ENCODE measurements around the gene TRPM3.

TRPM3 gene

GRCh38 chr9:70607926-70608325 is 513.5 kb downstream of the TRPM3 start:
- no peak for DNase-seq (ENCODE audit: low read depth)

DNA sequence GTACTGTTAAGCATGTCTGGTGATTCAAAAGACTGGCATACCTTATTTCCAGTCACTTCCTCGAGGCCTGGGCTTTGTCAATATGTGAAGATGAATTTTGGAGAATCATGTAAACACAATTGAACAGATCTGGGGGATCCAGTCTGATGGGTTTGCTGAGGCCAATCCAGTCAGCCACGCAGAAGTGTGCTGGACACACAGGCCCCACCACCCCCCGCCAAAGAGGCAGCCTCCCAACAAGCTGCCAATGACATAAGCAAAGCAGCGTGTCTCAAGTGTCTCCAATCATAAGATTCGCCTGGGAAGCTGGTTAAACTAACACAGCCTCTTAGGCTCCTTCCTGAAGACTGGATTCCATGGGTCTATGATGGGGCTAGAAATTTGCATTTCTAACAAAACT is 514.1 kb downstream of the TRPM3 start:
- DNase-seq (ENCODE audit: low read depth), result no peak

DNA sequence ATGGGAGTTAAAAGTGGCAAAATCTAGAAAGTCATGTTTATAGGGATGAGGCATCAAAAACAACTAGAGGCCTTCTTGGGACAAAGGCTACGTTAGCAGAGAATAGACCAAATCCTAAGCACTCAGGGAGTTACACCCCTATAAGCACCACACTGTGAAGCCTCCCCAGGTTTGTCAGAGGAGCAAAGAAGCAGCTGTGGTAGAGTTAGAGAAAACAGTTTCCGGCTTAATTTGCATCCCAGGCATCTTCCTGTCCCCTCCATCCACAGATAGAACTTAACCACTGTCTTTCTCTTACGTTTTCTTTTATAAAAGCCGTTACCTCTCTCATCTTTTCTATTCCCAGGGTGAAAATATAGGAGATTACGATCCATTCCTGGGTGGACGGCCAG is 518.4 kb downstream of the TRPM3 start:
- DNase-seq (ENCODE audit: low read depth), result no peak

GRCh38 chr9:70602321-70603019 is 519.0 kb downstream of the TRPM3 start:
- DNase-seq (ENCODE audit: low read depth), result peak; percentile 88

- peak; percentile 99 for DNase-seq (ENCODE audit: low read depth)
Observed at GRCh38 chr9:70601000-70601951, 520.1 kb downstream of the TRPM3 start.

DNA sequence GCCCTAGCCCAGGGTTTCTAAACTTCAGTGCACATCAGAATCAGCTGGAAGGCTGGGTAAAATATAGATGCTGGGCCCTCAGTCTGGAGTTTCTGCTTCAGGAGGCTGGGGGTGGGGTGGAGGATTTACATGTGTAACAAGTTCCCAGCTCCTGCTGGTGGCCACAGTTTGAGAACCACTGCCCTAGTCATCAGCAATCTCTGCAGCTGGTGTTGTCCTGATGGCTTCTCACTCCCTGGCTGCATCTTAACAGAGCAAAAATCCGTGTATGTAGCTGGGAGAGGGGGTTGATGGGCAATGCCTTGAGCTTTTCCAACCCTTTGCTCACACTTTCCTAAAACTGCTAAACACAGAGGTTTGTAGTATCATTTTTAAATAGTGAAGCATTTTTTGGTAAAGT is 520.9 kb downstream of the TRPM3 start:
- DNase-seq (ENCODE audit: low read depth), result peak; percentile 84

GRCh38 chr9:70597886-70598285 is 523.5 kb downstream of the TRPM3 start:
- DNase-seq (ENCODE audit: low read depth), result no peak

GRCh38 chr9:70595211-70595610 is 526.2 kb downstream of the TRPM3 start:
- no peak for DNase-seq (ENCODE audit: low read depth)

GRCh38 chr9:70594386-70594944 is 527.0 kb downstream of the TRPM3 start:
- DNase-seq (ENCODE audit: low read depth), result peak; percentile 47

GRCh38 chr9:70593241-70593640 is 528.2 kb downstream of the TRPM3 start:
- no peak for DNase-seq (ENCODE audit: low read depth)

DNA sequence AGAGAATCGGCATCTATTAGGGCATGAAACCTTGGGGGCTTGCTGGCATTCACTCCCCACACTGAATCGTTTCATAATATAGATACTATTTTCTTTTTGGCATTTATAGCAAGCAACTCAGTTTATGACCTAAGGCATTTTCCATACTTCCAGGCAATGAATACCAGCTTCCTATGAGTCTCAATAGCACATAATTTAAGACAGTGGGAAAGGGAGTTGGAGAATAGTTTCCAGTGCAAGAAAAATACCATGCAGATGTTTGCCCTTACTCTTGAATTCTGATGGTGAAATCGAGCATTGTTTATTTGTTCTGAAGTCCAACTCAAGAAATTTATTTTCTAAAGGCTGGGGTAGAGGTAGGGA is 531.1 kb downstream of the TRPM3 start:
- peak; percentile 58 for DNase-seq (ENCODE audit: low read depth)

DNA sequence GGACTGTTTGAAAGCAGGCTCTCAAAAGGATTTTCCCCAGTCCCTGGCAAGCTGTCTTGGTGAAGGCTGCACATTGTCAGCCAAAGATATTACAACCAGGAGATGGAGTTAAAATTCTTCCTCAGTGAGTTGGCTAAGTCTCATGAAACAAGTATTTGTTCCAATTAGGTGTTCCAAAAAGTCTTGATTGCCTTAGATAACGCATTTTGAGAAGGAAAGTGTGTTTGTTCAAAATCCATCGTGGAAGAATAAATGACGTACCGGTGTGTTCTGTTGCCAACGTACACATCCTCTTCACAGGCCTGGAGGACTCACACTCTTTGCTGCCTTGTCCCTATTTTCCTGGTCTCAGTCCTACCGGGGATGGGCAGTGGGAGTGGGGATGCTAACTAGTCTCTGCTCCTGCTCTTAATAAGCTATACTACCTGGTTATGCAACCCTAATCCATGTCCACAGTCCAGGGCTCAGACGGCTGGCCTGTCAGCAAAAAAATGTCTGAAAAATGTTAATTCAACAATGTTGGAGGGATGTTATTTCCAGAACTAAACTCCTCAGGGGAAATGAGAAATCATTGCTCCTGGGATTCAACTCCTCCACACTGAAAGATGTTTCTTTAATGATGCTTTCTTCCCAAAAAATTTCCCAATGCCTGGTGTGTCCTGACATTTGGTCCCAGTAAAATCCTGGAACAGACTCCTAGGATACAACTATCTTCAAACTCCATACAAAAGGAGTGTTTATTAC is 531.7 kb downstream of the TRPM3 start:
- peak; percentile 87 for DNase-seq (ENCODE audit: low read depth)

DNA sequence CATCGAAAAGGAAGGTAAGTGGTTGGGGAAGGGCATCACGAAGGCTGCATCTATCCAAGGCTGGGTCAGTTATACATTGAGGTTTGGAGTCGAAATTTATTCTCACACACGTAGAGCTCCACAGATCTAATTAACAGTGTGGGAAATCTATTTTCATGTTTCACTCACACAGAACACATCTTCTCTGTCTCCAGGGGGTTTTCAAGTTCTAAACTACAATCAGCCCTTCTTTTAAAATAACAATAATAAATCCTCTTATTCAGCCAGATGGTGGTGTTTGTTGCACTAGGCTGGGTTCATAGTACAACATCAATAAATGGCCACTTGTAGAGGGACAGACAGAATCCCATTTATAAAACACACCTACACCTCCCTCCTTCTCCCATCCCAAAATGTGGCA is 532.4 kb downstream of the TRPM3 start:
- DNase-seq (ENCODE audit: low read depth), result no peak

DNA sequence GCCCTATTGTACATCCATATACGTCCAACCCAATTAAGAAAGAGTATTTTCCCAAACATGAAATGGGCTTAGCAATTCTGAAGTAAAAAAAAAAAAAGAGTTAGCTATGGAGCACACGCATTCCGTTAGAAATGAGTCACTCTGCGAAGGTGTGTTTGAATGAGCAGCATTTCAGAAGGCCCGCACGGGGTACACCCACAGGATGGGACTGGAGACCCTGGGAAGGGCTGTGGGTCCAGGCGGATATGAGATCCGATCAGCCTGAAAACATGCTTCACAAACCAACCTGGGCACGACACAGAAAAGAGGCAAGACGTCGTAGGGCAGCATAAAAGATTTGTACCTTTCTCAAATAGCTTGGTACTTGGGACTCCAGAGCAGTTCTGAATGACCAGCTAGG is 533.0 kb downstream of the TRPM3 start:
- DNase-seq (ENCODE audit: low read depth), result peak; percentile 52

GRCh38 chr9:70587201-70587600 is 534.2 kb downstream of the TRPM3 start:
- peak; percentile 88 for DNase-seq (ENCODE audit: low read depth)

- DNase-seq (ENCODE audit: low read depth), result no peak
Observed at GRCh38 chr9:70586476-70586875, 534.9 kb downstream of the TRPM3 start.

DNA sequence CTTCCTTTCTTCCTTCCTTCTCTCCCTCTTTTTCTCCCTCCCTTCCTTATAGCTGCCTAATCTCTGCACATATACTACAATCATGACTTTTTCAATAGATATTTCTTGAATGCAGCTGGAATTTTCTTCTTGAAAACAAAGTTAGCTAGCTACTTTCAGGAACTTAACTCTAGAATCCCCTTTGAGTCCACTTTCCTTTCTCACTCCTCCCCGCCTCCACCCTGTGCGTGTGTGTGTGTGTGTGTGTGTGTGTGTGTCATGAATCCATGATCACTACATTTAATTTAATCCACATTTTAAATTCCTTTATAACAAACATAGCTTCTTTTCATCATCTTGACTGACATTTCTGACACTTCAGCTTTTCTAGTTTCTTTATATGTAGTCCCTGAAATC is 539.5 kb downstream of the TRPM3 start:
- no peak for DNase-seq (ENCODE audit: low read depth)

DNA sequence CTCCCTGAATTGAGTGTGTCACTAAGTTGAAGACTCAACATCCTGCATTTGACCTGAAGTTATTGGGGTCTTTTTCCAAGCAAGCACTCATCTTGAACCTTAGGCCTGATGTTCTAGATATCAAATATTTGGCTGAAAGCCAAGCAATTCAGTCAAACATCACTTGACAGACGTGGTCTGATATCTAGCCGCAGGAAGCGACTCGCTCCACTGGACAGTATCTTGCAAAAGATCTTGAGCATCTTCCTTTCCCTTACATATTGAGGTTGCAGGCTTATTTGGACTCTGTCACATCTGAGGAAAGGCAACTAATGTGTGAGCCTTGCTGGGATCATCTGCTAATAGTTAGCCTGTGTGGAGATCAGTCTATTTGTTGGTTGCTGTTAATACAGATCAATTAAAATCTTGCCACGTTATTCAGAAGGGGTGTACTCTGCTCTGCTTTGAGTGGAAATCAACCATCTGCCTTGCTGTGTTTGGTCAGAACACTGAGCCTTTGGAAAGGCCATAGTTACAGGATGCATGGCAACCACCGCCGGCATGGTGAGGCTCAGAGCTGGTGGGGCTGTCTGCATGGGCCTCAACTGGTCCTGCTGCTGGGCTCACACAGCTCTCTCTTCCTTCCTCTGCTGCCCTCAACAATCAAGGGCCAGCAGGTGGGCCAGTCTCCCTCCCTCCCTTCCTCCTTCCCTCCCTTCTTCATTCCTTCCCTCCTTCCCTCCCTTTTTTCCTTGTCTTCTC is 540.0 kb downstream of the TRPM3 start:
- no peak for DNase-seq (ENCODE audit: low read depth)

DNA sequence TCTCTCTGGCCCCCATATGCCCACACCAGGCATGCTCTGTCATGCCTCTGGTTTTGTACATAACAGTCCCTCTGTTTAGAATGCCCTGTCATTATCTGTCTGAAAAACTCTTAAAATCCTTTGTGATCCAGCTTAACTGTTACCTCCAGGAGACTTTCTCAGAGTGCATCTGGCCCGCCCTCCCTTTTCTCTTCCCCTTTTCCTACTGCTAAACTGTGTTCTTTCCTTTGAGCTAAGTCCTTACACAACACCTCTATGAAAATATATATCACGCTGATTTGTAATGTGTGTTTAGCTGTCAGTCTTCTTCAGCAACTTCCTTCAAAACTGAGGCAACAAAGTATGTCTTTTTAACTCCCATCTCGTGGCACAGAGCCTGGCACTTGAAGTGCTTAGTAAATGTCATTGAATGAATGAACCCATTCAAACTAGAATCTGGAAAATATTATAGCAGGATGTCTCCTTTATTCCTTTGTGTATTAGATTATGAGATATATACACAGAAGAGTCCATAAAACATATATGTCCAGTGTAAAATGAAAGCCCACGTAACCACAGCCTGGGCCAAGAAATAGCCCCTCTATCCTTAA is 540.7 kb downstream of the TRPM3 start:
- no peak for DNase-seq (ENCODE audit: low read depth)

- no peak for DNase-seq (ENCODE audit: low read depth)
Observed at GRCh38 chr9:70579686-70580085, 541.7 kb downstream of the TRPM3 start.

GRCh38 chr9:70578720-70579119 is 542.7 kb downstream of the TRPM3 start:
- DNase-seq (ENCODE audit: low read depth), result no peak
